ENCODE measurements around the gene TINAGL1. TPM values are rescaled to one million over a fixed set of nuclear protein-coding genes. Genes with fewer than 3 reads are reported as not detected.
A peak's percentile ranks its signal among the peaks of the same experiment; 100 is the strongest.

Gene TINAGL1
- total and polyA plus RNA-seq, 10 donors = 18.5 to 393 (median 229) TPM

- intact Hi-C loops (cut with DNase I; ENCODE audit: low total_unique reads) = no loop called here
- DNase-seq = no peak
- Histone ChIP-seq H3K4me3 (no peak overlapping the region), H3K27me3 (replicated peaks in 1 of 7) (peaks cover 0 to 9% (median 0%) of the 10 kb centered on the region in 7 donors), H3K4me1 (peaks cover 0 to 7% (median 0%) of the 10 kb centered on the region in 6 donors), H3K27ac (peak overlapping the region in 1 of 8 donors; percentile 33), H3K36me3 (no peaks in the 10 kb centered on the region), H3K9me3 (no peaks in the 10 kb centered on the region)
- 69 to 88% (median 86%) methylated on average over 7 of the region's 7 CpGs for WGBS, 5 donors
- TF ChIP-seq POLR2AphosphoS5 (IDR thresholded peaks at IDR 0.05) (no peak), POLR2A (IDR thresholded peaks at IDR 0.05) (no peak), CTCF (IDR thresholded peaks at IDR 0.05 in 8 of 11, conservative IDR thresholded peaks at IDR 0.05 in 3 of 11) (no peak)
These were observed 40.8 kb upstream of the TINAGL1 start for GRCh38 chr1:31535561-31535960.

- no peak for TF ChIP-seq POLR2A (IDR thresholded peaks at IDR 0.05)
- TF ChIP-seq CTCF (IDR thresholded peaks at IDR 0.05 in 8 of 11, conservative IDR thresholded peaks at IDR 0.05 in 3 of 11) = no peak
- TF ChIP-seq POLR2AphosphoS5 (IDR thresholded peaks at IDR 0.05) = no peak
- peaks cover 0 to 7% (median 0%) of the 10 kb centered on the region in 6 donors for H3K4me1 ChIP-seq
- no peak overlapping the region for H3K27ac ChIP-seq
- peaks cover 0 to 23% (median 13%) of the 10 kb centered on the region in 8 donors for H3K9me3 ChIP-seq
- H3K36me3 ChIP-seq = no peaks in the 10 kb centered on the region
- intact Hi-C loops (cut with DNase I; ENCODE audit: low total_unique reads) = no loop called here
- DNase-seq = no peak
- peaks cover 0 to 9% (median 0%) of the 10 kb centered on the region in 7 donors for H3K27me3 ChIP-seq (replicated peaks in 1 of 7)
- H3K4me3 ChIP-seq = no peak overlapping the region
- WGBS, 5 donors = 80 to 97% (median 96%) methylated on average over 3 of the region's 3 CpGs
These were observed 37.0 kb upstream of the TINAGL1 start for GRCh38 chr1:31539329-31539728.

GRCh38 chr1:31541194-31541593, 35.1 kb upstream of the TINAGL1 start:
- peaks cover 0 to 2% (median 0%) of the 10 kb centered on the region in 6 donors for H3K4me1 ChIP-seq
- TF ChIP-seq POLR2A (IDR thresholded peaks at IDR 0.05) (no peak), CTCF (IDR thresholded peaks at IDR 0.05 in 8 of 11, conservative IDR thresholded peaks at IDR 0.05 in 3 of 11) (no peak), POLR2AphosphoS5 (IDR thresholded peaks at IDR 0.05) (no peak)
- H3K4me3 ChIP-seq = no peak overlapping the region
- H3K9me3 ChIP-seq = peaks cover 0 to 23% (median 13%) of the 10 kb centered on the region in 8 donors
- no peaks in the 10 kb centered on the region for H3K36me3 ChIP-seq
- DNase-seq = no peak
- intact Hi-C loops (cut with DNase I; ENCODE audit: low total_unique reads) = loop anchor here (10.0 kb wide), 2 partner anchors 146 to 356 kb away; no protein-coding TSS in a partner anchor
- no peak overlapping the region for H3K27ac ChIP-seq
- WGBS, 5 donors = 82 to 91% (median 86%) methylated on average over 4 of the region's 4 CpGs
- H3K27me3 ChIP-seq (replicated peaks in 1 of 7) = peaks cover 0 to 4% (median 0%) of the 10 kb centered on the region in 7 donors

GRCh38 chr1:31545927-31546540, 30.3 kb upstream of the TINAGL1 start:
- no peak for DNase-seq
- Histone ChIP-seq H3K4me3 (no peak overlapping the region), H3K4me1 (peaks cover 0 to 17% (median 10%) of the 10 kb centered on the region in 6 donors), H3K9me3 (peaks cover 0 to 23% (median 13%) of the 10 kb centered on the region in 8 donors), H3K27me3 (replicated peaks in 1 of 7) (peaks cover 0 to 35% (median 0%) of the 10 kb centered on the region in 7 donors), H3K36me3 (no peaks in the 10 kb centered on the region), H3K27ac (no peak overlapping the region)
- TF ChIP-seq CTCF (IDR thresholded peaks at IDR 0.05 in 8 of 11, conservative IDR thresholded peaks at IDR 0.05 in 3 of 11) = no peak
- TF ChIP-seq POLR2A (IDR thresholded peaks at IDR 0.05) = no peak
- TF ChIP-seq POLR2AphosphoS5 (IDR thresholded peaks at IDR 0.05) = no peak
- intact Hi-C loops (cut with DNase I; ENCODE audit: low total_unique reads) = loop anchor here (10.0 kb wide), 2 partner anchors 151 to 361 kb away; no protein-coding TSS in a partner anchor
- WGBS, 5 donors = 80 to 92% (median 86%) methylated on average over 4 of the region's 4 CpGs

Measured in spleen (tissue), 11 donors.